GM21737 (cell line): ENCODE measurements around the gene TEX261.

Experiments used
- ATAC-seq: cut with Tn5 transposase; IDR thresholded peaks from one replicate; pipeline ENCODE4 v1.9.1; 2021; ENCODE audit warnings: mild to moderate bottlenecking, moderate library complexity; ENCODE audit not compliant: unreplicated experiment

The TEX261 gene

GRCh38 chr2:70982971-70983370 is 11.7 kb downstream of the TEX261 start:
- no peak for ATAC-seq

GRCh38 chr2:70981866-70982810 is 12.5 kb downstream of the TEX261 start:
- no peak for ATAC-seq

GRCh38 chr2:70981421-70981820 is 13.3 kb downstream of the TEX261 start:
- no peak for ATAC-seq

GRCh38 chr2:70979626-70980025 is 15.0 kb downstream of the TEX261 start:
- ATAC-seq, result no peak

- no peak for ATAC-seq
Measured at GRCh38 chr2:70979180-70979488, 15.5 kb downstream of the TEX261 start.

- ATAC-seq, result no peak
Measured at GRCh38 chr2:70978341-70979179, 16.1 kb downstream of the TEX261 start, which contains the start of gene ANKRD53. TSS of gene ANKRD53 (plus strand) at chr2:70978630. CDS start at chr2:70978646, 16 bp downstream.

- ATAC-seq, result no peak
Measured at GRCh38 chr2:70977605-70978205, 17.0 kb downstream of the TEX261 start.

- no peak for ATAC-seq
Measured at GRCh38 chr2:70975237-70975636, 19.4 kb downstream of the TEX261 start.

- no peak for ATAC-seq
Measured at GRCh38 chr2:70974592-70974991, 20.1 kb downstream of the TEX261 start.

- no peak for ATAC-seq
Measured at GRCh38 chr2:70967189-70967588, 27.5 kb downstream of the TEX261 start.

- no peak for ATAC-seq
Measured at GRCh38 chr2:70966681-70967080, 28.0 kb downstream of the TEX261 start.

GRCh38 chr2:70965506-70965905 is 29.2 kb downstream of the TEX261 start:
- no peak for ATAC-seq

- ATAC-seq, result no peak
Measured at GRCh38 chr2:70964596-70965386, 29.9 kb downstream of the TEX261 start.

- no peak for ATAC-seq
Measured at GRCh38 chr2:70964133-70964532, 30.5 kb downstream of the TEX261 start.

GRCh38 chr2:70962885-70963878 is 31.5 kb downstream of the TEX261 start:
- ATAC-seq, result no peak

- ATAC-seq, result no peak
Measured at GRCh38 chr2:70962211-70962884, 32.3 kb downstream of the TEX261 start.

GRCh38 chr2:70961648-70961994 is 33.1 kb downstream of the TEX261 start:
- no peak for ATAC-seq

- ATAC-seq, result no peak
Measured at GRCh38 chr2:70960833-70961647, 33.6 kb downstream of the TEX261 start.
